ENCODE data around the gene EIF3L. TPM values are rescaled to one million over a fixed set of nuclear protein-coding genes. Genes with fewer than 3 reads are reported as not detected.

The EIF3L gene
- total and polyA plus RNA-seq, 11 donors: 111 to 456 (median 357) TPM

DNA sequence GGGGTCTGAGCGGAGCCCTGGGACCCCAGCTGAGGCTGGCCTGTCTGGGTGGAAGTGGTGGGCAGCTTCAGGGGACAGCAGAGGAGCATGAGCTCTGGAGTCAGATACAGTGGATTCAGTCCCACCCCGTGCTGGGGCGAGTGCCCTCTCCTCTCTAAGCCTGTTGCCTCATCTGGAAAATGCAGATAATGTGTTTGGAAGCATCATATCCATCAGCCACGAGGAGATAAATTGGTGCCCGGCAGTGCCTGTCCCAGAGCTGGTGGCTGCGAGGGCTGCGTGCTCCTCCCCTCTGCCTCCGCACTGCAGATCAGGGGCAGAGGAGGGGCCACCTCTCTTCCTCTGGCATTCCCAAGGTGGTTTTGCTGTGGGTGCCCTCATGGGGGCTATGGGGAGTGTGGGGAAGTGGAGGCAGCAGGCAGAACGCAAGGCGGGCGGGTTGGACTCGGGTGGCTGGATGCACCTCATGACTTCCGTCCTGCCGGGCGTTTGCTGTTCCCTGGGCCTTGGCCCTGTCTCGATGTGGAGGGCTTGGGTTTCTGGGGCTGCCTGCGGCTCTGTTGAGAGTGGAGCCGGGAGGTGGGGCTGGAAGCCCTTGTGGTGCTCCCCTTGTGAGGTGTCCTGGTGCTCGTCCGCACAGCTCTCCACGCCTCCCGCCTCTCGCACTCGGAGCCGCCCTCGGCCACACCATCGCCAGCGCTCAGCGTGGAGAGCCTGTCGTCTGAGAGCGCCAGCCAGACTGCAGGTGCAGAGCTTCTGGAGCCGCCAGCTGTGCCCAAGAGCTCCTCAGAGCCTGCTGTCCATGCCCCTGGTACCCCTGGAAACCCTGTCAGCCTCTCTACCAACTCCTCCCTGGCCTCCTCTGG is 77.8 kb downstream of the EIF3L start:
- Histone ChIP-seq H3K4me1 (peaks cover 0 to 11% (median 0%) of the 10 kb centered on the region in 12 donors), H3K27ac (peak overlapping the region in 1 of 12 donors; percentile 56), H3K36me3 (peaks cover 0 to 91% (median 60%) of the 10 kb centered on the region in 9 donors), H3K4me3 (no peak overlapping the region), H3K9me3 (no peaks in the 10 kb centered on the region), H3K27me3 (no peaks in the 10 kb centered on the region)
- no peak for TF ChIP-seq POLR2A (IDR thresholded peaks at IDR 0.05)
- TF ChIP-seq, protein P1, sequence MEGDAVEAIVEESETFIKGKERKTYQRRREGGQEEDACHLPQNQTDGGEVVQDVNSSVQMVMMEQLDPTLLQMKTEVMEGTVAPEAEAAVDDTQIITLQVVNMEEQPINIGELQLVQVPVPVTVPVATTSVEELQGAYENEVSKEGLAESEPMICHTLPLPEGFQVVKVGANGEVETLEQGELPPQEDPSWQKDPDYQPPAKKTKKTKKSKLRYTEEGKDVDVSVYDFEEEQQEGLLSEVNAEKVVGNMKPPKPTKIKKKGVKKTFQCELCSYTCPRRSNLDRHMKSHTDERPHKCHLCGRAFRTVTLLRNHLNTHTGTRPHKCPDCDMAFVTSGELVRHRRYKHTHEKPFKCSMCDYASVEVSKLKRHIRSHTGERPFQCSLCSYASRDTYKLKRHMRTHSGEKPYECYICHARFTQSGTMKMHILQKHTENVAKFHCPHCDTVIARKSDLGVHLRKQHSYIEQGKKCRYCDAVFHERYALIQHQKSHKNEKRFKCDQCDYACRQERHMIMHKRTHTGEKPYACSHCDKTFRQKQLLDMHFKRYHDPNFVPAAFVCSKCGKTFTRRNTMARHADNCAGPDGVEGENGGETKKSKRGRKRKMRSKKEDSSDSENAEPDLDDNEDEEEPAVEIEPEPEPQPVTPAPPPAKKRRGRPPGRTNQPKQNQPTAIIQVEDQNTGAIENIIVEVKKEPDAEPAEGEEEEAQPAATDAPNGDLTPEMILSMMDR (IDR thresholded peaks at IDR 0.05): no peak
- WGBS, 4 donors: 92 to 94% (median 94%) methylated on average over 31 to 32 of the region's 32 CpGs
- DNase-seq: peak in 1 of 5 donors; percentile 51
- no peak for ATAC-seq
- intact Hi-C loops (cut with DNase I): loop anchor here in 1 of 10 donors (1.0 kb wide), 1 partner anchor 34 kb away; no protein-coding TSS in a partner anchor

DNA sequence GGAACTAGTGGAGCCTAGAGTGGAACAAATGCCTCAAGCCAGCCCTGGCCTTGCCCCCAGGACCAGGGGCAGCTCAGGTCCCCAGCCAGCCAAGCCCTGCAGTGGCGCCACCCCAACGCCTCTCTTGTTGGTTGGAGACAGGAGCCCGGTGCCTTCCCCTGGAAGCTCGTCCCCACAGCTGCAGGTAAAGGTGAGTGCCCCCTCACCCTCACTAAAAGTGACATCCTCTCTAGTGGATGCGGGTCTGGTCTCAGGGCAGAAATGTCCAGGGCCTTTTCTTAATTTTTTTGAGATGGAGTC is 78.4 kb downstream of the EIF3L start:
- no peak for ATAC-seq
- Histone ChIP-seq H3K4me1 (peaks cover 0 to 17% (median 0%) of the 10 kb centered on the region in 12 donors), H3K27ac (peak overlapping the region in 1 of 12 donors; percentile 56), H3K9me3 (no peaks in the 10 kb centered on the region), H3K27me3 (no peaks in the 10 kb centered on the region), H3K4me3 (no peak overlapping the region), H3K36me3 (peaks cover 0 to 95% (median 64%) of the 10 kb centered on the region in 9 donors)
- WGBS, 4 donors: 92 to 98% (median 95%) methylated on average over 5 of the region's 5 CpGs
- no peak for DNase-seq
- intact Hi-C loops (cut with DNase I): loop anchor here in 1 of 10 donors (1.0 kb wide), 1 partner anchor 34 kb away; no protein-coding TSS in a partner anchor
- TF ChIP-seq, protein P1 (IDR thresholded peaks at IDR 0.05): no peak
- TF ChIP-seq POLR2A (IDR thresholded peaks at IDR 0.05): no peak

DNA sequence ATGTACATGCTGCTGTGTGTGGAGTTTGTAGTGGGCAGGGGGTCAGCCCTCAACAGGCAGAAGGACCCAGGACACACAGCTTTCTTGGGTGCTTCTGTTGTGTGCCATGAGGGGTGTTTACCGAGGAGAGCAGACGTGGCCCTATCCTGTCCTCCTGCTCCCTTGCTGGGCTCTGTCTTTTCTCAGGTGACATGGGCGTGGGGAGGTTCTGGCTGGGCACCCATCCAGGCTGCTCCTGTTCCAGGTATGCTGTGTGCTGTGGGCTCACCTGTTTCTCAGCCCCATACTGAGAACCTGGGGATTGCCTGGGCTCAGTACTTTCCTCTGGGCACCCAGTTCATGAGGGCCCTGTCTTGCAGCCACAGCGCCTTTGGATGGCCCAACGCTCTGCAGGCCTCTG is 80.2 kb downstream of the EIF3L start:
- 71 to 100% (median 96%) methylated on average over 1 to 5 of the region's 5 CpGs for WGBS, 4 donors
- no peaks in the 10 kb centered on the region for H3K9me3 ChIP-seq
- no peaks in the 10 kb centered on the region for H3K27me3 ChIP-seq
- H3K4me1 ChIP-seq: peaks cover 5 to 35% (median 11%) of the 10 kb centered on the region in 12 donors
- no peak overlapping the region for H3K4me3 ChIP-seq
- peaks cover 0 to 88% (median 59%) of the 10 kb centered on the region in 9 donors for H3K36me3 ChIP-seq
- no peak for ATAC-seq
- DNase-seq: no peak
- TF ChIP-seq, protein P1 (IDR thresholded peaks at IDR 0.05): no peak
- no peak for TF ChIP-seq POLR2A (IDR thresholded peaks at IDR 0.05)
- peak overlapping the region in 1 of 12 donors; percentile 79 for H3K27ac ChIP-seq
- intact Hi-C loops (cut with DNase I): no loop called here

DNA sequence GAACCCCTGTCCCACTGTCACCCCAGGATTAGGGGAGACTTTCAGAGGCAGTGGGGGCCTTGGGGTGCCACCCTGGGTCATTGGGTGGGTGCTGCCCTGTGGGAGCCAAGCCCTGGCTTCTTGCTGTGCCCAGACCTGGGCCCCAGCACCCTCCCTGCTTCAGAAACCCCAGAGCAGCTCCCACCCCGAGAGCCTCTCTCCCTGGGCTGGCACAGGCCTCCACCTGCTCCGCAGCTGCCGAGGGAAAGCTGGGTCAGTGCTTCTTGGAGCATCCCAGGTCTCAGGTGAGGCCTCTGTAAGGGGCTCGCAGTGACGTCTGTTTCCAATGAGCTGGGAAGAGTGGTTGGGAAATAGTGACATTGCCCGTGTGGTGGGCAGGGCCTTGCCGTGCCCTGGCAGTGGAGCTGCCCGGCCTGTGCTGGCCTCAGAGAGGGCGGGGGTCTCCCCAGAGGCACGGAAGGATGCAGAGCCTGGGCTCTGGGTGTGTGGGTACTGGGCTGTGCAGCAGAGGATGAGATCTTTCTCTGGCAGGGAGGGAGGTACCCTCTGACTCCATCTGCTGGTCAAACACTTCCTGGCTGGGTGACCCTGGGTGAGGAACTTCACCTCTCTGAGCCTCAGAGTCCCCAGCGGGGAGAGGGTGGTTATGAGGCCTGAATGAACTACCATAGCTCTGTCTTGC is 81.2 kb downstream of the EIF3L start:
- Histone ChIP-seq H3K27ac (peak overlapping the region in 1 of 12 donors; percentile 79), H3K36me3 (peaks cover 0 to 84% (median 55%) of the 10 kb centered on the region in 9 donors), H3K4me3 (no peak overlapping the region), H3K27me3 (no peaks in the 10 kb centered on the region), H3K4me1 (peaks cover 6 to 40% (median 14%) of the 10 kb centered on the region in 12 donors), H3K9me3 (no peaks in the 10 kb centered on the region)
- intact Hi-C loops (cut with DNase I): loop anchor here in 4 of 10 donors (5.0 to 10.0 kb wide), 3 partner anchors 33 to 116 kb away; no protein-coding TSS in a partner anchor
- no peak for TF ChIP-seq POLR2A (IDR thresholded peaks at IDR 0.05)
- TF ChIP-seq, protein P1 (IDR thresholded peaks at IDR 0.05): peak in 10 of 12 donors; percentile 17 to 50 (median 32)
- DNase-seq (peak in 1 of 5 donors; percentile 46), ATAC-seq (peak in 2 of 4 donors; percentile 4 to 14)
- 83 to 100% (median 84%) methylated on average over 2 to 11 of the region's 11 CpGs for WGBS, 4 donors
